Astrocyte of the cerebellum (primary cell): Measurements from ENCODE around the gene PRPF40A.
A peak's percentile ranks its signal among the peaks of the same experiment; 100 is the strongest.

ENCODE experiments used
- DNase-seq: peaks from one replicate; pipeline ENCODE4 v3.0.0-alpha.2; 2011; ENCODE audit warnings: low read depth
- H3K4me3 ChIP-seq: 2 replicates; pipeline ENCODE4 v1.5.1; 2011; ENCODE audit warnings: mild to moderate bottlenecking, low read depth, low read length, moderate library complexity
- CTCF ChIP-seq: IDR thresholded peaks from 2 replicates; pipeline ENCODE4 v1.5.1; 2012; ENCODE audit warnings: low read length, low read depth, moderate library complexity, mild to moderate bottlenecking; ENCODE audit errors: missing control alignments
- in situ Hi-C: cut with HindIII; loops from 2 replicates; pipeline ENCODE4 v1.10.0; 2017; ENCODE audit warnings: low sequenced_read_pairs

PRPF40A gene

GRCh38 chr2:152623775-152624174 lies 93.5 kb downstream of the PRPF40A start:
- H3K4me3 ChIP-seq, result no peak overlapping the region
- no peak for DNase-seq
- in situ Hi-C loops, result loop anchor here (25.0 kb wide), 1 partner anchor 436 kb away; the partner anchor contains the start of gene STAM2
- no peak for TF ChIP-seq CTCF

- in situ Hi-C loops, result loop anchor here (25.0 kb wide), 1 partner anchor 436 kb away; the partner anchor contains the start of gene STAM2
- TF ChIP-seq CTCF, result no peak
- no peak for DNase-seq
- no peak overlapping the region for H3K4me3 ChIP-seq
Measured at GRCh38 chr2:152623076-152623740, 94.1 kb downstream of the PRPF40A start.

GRCh38 chr2:152622219-152622618 lies 95.0 kb downstream of the PRPF40A start:
- TF ChIP-seq CTCF, result no peak
- no peak overlapping the region for H3K4me3 ChIP-seq
- peak; percentile 62 for DNase-seq
- in situ Hi-C loops, result loop anchor here (25.0 kb wide), 1 partner anchor 435 kb away; the partner anchor contains the start of gene STAM2

GRCh38 chr2:152620985-152621384 lies 96.3 kb downstream of the PRPF40A start:
- no peak overlapping the region for H3K4me3 ChIP-seq
- DNase-seq, result no peak
- TF ChIP-seq CTCF, result no peak
- in situ Hi-C loops, result loop anchor here (25.0 kb wide), 1 partner anchor 434 kb away; the partner anchor contains the start of gene STAM2

GRCh38 chr2:152620208-152620607 lies 97.1 kb downstream of the PRPF40A start:
- no peak overlapping the region for H3K4me3 ChIP-seq
- no peak for TF ChIP-seq CTCF
- in situ Hi-C loops, result loop anchor here (25.0 kb wide), 1 partner anchor 433 kb away; the partner anchor contains the start of gene STAM2
- no peak for DNase-seq

- no peak for TF ChIP-seq CTCF
- DNase-seq, result peak; percentile 13
- H3K4me3 ChIP-seq, result no peak overlapping the region
- in situ Hi-C loops, result loop anchor here (25.0 kb wide), 1 partner anchor 431 kb away; the partner anchor contains the start of gene STAM2
Measured at GRCh38 chr2:152618193-152618564, 99.1 kb downstream of the PRPF40A start.
